ENCODE data around the gene TSPOAP1.

Gene TSPOAP1

DNA sequence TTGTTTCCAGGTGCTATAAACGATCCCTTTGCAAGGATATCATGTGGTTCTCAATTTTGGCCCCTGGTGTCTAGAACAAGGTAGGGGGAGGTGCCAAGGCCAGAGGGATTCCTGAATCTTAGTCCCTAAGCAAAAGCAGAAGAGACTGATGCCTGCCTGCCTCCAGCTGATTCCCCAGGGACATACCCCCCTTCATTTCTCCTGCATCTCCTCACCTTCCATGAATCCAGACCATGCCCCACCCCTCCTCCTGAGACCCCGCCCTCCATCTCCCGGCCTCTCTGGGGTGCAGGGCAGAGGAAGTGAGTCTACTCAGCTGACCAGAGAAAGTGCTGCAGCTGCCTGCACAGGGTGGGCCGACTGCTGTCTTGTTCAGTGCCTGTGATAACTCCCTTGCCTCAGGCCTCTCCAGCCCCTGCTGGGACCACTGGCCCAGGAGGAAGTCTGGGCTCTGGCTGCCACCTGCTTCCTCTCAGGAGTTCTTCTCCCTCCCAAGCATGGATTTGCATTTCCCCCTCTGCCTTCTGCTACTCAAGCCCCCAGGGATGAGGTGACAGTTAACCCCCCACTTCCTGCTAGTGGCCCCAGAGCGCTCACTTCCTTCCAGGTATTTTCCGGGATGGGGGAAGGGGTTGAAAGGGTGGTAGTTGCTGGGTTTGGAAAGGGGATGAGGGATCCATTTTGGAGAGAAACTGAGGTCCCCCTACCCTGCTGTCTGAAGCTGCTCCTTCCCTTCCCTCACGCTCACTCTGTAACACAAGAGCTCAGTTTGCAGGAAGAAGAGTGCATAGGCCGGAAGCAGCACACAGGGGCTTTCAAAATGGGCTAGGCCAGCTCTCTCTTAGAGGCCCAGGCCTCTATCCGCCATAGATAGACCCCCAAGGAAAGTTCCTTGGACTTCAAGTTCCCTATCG is 10.5 kb upstream of the TSPOAP1 start:
- no peak for DNase-seq

DNA sequence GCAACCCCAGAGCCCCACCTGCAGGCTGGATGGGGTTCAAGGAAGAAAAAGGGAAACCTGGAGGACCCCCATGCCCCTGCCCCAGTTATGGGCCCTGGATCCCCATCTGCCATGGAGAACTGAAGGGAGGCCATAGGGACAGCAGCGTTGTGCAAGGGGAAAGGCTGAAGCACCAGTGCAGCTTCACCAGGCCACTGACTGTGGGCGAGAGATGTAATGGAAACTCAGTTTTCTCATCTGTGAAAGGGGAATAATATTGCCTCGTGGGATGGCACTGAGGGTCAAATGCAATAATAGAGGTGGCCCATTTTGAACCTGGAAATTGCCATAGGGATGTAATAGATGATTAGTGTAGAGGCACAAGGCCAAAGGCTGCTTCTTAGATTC is 9.9 kb upstream of the TSPOAP1 start:
- no peak for DNase-seq

DNA sequence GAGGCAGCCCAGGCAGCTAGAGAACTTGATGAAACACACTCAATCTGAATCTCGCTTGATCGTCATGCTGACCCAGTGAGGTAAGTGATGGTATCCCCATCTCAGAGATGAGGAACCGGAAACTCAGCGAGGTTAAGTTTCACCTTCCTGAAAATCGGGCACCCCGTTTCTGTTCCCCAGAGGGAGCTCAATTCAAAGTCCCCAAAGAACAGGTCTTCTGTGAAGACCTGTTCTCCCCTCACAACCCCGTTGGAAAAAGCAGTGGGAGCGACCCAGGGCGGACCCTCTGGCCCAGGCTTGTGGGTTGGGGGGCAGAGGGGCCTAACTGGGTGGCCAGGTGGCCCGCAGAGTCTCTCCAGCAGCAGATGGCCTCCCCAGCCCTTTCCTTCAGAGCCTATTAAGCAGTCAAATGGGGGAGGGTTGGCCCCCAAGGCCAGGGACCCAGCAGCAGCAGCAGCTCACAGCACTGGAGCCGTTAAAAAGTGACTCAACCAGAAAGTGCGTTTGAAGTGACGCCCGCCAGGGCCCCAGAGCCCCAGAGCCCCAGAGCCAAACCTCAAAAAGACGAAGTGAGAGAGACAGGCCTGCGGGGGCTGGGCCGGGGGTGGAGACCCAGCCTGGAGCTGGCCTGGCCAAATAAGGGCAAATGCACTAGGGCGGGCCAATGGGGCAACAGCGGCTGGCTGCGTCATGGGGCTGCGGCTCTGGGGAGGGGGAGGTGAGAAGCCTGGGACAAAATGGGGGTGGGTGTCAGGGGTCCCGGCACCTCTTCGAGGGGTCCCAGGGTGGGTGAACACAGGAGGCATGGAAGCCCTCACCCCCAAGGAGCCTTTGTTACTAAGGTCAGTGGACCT is 9.2 kb upstream of the TSPOAP1 start:
- DNase-seq, result no peak

DNA sequence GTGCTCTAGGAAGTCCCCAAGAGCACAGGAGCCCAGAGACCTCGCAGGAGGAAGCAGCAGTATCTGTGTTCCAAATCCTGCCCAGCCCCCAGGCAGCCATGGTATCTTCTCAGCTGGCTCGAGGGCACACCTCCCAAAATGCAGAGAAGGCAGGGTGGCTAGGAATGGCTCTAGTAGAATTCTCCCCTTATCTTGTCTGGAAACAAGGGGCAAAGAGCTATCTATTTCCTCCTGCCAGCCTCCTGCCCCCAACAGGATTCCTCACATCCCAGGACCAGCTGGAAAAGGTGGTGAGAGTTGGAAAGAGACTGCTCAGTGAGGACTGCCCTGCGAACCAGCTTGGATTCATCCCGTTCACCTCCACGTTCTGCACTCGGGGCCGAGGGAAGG is 8.6 kb upstream of the TSPOAP1 start:
- no peak for DNase-seq

DNA sequence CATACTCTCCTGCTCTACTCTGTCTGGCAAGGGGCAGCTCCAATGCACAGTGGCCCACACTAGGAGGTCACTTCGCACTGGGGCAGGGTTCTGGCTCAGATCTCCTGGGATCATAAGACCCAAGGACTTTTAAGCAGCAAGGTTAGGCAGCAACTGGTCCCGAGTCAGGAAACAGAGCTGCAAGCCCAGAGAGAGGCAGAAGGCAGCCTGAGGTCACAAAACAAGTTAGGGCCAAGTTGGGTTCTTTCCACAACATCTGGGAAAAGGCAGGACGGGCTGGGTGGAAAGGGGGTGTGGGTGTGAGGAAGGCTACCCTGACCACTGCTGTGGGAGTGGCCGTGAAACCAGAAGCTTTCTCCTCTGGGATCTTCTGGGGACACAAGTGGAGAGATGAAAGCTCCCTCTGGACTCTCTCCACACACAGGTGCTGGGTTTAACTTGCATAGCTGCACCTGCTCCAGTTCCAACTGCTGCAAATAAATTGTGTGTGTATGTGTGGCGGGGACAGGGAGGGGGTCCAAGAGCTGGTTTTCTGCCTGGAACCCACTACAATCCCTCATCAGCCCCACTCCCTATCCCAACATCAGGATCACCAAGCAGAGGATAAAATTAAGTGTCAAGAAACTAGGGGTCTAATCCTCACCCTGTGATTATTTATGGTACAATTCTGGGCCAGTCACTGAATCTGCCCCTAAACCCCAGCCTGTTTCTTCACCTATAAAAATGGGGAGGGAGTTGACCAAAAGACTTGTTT is 8.0 kb upstream of the TSPOAP1 start:
- DNase-seq, result no peak

DNA sequence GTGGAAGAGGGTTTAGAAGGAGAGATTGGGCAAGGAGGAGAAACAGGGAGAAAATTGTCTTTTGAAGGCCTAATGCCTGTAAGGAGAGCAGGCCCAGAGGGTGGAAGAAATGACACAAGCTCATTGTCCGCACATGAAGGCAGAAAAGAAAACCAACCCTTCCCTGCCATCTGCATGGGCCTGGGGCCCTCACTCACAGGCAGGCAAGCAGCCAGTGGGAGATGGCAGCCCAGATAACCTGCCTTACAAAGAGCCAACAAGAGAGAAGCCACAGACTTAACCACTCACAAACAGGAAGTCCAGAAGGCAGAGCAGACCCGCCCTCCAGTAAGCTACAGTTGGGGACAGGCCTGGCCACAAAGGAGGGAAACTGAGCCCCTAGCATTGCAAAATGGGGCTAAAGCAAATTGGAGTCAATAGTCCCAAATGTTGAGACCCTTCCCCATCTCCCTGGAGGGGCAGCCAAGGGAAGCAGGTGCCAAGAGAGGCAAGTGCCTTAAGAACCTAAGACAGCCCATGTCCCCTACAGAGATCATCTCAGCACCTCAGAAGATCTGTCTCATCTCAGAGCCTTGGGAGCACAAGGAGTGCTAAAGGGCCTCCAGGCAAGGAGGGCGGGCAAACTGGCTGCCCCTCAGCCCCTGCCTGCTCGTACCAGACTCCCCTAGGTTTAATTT is 7.3 kb upstream of the TSPOAP1 start:
- DNase-seq, result no peak

DNA sequence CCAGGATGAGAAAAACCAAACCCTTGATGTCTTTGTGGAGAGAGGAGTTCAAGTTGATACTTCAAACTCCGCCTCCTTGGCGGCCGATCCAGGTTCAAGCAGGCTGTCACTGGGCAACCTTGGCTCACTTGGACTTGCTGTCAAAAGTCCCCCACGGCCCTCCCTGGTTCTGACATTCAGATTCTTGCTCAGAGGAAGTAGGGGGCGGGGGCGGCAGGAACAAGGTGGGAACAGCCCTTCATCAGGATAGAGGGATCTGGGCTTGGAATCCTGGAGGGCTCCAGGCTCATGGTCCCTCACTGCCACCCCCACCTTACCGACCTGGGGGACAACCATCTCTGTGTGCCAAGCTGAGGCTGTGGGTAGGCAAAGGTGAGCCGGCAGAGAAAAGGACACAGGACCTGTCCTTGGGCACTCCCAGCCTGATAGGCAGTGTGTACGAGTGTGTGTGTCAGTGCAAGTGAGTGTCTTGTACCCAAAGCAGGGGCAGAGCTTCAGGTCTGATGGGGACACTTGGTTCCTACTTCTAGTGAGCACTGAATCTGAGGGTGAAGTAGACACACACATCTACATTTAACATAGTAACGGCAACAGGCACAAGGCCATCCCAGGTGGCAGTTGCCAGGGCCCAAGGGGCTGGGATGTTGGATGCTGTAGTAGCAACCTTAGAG is 6.6 kb upstream of the TSPOAP1 start:
- DNase-seq, result no peak

DNA sequence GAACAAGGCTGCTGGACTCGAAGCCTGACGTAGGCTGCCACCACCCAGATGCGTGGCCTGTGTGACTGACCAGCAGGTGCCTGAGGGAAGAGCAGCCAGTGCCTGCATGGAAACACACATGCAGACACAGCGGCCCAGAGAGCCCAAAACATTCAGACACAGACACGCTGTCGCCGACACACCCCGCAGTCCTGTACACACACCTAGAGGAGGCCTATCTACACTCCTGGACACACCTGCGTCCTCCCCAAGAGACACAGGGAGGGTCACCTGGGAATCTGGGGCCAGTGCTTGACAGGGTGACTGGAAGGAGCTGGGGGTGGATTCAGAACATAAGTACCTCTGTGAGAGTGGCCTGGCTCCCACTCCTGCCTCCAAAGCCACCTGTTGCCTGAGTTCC is 6.1 kb upstream of the TSPOAP1 start:
- no peak for DNase-seq

DNA sequence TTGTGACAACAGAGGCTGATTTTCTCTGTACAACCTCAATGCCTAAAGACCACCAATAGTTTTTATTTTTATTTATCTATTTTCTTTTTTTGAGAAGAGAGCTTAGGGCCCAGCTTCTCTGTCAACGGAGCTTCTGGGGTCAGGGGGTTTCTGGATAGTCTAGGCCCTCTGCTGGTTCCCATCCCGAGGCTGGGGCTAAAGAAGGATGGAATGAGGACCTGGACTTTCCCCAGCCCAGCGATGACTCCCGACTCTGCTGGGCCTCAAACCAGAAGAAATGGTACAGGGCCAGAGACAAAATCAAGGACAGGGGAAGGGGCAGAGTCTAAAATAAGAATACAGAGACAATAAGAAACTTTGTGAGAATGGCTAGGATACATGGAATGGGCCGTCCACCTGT is 5.7 kb upstream of the TSPOAP1 start:
- DNase-seq, result no peak

DNA sequence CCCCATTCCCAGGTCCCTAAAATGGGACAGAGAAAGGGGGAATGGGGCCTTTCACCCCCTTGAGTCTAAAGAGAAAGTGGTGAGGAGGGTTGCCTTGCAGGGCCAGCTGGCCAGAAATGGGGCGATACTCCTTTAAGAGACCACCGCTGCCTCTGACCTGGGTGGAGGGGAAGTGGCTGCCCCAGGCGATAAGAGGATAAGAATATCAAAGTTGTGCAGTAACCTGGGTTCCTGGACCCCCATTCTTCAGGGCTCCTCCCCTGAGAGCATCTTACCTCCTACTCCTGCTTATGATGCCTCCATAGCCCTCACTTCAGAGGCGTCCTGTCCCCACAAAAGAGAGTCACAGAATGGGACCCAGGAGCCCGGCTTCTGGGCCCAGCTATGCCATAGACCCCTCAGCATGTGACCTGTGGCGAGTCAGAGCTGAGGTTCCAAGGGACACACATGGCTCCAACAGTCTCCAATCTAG is 5.2 kb upstream of the TSPOAP1 start:
- no peak for DNase-seq

DNA sequence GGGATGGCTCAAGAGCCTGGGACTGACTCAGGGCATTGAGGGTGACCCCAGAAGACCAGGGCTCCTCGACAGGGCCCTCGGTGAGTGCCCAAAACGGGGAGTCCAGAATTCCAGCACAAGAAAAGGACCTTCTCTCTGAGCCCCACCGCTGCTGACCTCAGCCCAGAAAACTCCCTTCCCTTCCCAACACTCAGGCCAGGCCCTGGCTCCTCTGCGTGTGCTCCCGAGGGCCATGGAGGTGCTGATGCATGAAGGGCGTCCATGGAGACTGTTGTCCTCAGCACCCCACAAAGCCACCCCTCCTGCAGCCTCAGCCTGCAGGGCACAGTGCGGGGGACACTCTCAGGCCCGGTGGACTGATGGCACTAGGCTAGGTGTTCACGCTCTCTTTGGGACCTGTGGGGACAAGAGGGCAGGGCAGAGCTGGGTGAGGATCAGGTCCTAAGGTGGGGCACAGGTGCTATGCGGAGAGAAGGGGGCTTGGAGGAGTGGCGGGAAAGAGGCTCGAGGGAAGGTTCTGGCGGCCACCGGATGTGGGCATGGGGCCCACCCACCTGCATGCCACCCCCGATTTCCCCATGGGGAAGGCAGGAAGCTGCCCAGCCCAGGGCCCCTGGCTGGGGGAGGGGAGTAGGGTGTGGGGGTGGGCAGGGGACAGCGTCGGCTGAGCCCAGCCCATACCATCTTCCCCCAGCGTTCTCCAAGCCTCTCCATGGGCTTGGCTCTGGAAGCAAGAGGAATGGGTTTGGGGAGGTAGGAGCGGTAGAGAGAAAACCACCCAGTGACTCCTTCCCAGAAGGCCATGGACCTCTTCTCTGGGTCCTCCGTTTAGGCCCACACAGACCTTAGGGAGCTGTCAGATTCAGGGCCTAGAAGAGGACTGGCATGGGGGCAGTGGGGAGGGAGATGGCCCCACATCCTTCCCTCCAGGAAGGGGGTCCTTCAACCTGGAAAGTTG is 4.5 kb upstream of the TSPOAP1 start:
- no peak for DNase-seq

DNA sequence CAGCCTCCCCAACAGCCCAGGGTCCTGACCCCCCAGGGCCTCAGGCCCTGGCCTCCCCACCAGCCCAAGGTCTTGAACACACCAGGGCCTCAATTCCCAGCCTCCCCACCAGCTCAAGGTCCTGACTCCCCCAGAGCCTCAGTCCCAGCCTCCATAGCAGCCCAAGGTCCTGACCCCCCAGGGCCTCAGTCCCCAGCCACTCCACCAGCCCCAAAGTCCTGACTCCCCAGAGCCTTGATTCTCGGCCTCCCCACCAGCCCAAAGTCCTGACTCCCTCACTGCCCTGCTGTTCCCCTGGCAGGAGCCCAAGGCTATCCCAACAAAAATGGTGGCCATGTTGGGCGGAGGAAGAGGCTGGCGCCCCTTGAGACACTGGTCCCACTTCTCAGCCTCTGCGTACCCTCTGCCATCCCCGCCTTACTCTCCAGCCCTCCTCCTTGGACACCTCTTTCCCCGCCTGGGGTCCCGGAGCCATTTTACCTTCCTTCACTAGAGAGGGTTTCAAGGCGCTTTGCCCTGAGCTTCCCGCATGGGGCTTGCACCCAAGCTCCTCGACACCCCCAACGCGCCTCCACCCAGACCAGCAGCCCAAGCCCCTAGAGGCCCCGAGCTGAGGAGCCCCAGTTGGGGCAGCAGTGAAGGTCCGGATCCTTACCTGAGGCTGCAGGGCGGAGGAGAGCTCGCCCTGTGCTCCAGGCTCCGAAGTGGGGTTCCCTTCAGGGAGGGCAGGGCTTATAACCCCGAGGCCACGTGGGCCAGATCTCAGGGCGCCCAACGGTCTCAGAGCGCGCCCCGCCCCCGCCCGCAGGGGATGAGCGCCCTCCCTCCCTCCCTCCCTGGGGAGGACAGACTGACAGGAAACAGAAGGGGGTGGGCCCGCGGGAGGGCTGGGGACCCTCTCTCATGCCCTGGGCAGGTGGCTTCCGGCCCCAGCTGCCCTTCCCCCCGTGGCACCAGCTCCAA is 3.5 kb upstream of the TSPOAP1 start:
- DNase-seq, result no peak

DNA sequence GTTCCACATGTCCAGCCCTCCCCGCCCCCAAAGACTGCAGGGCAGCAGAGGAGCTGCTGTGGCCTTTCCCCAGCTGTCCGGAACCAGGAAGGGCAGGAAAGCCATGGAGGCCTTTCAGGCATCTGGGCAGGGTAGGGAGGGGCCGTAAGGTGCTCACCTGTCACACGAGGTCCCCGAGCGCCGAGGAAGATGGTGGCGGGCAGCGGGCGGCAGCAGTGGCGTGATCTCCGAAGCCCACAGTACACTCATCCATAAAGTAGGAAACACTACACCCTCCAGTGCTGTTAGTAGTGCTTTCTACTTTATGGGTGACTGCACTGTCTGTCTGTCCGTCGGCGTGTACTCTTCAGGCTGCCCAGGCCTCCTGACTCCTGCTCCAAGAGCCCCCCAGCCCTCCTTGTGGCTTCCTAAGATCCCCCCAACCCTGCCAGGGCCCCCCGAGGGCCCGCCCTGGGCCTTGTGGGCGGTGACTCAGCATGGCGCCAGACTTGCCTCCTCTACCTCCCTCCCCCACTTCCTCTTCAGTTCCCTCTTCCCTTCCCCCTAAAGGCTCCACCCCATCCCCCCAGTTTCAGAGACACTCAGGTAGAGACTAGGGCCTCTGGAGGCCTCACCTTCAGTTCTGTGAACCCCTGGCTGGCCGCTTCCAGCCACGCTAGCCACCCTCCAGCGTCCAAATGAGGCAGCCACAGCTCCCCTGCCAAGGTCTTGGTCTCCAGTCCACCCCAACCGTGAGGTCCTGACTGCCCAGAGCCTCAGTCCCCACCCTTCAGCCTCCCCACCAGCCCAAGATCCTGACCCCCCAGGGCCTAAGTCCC is 2.6 kb upstream of the TSPOAP1 start:
- DNase-seq, result no peak

DNA sequence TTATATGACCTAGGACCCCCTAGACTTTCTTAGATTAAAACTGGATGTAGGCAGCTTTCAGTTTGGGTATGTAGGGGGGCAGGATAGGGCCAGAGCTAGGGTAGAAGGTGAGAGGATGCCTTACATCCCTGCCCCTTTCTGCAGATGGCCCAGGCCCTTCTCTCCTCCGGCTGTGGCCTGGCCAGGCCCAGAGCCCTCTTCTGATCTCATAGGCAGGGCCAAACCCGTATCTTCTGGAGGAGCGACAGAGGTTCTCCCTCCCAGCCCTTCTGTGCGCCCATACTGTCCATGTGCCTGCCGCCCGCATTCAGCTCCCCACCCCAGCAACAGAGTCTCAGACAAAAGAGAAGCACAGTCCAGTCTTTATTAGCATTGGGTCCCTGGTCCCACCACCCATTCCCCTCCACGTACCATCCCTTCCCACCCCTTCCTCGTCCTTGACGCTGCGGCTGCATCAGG is 2.0 kb upstream of the TSPOAP1 start:
- no peak for DNase-seq

DNA sequence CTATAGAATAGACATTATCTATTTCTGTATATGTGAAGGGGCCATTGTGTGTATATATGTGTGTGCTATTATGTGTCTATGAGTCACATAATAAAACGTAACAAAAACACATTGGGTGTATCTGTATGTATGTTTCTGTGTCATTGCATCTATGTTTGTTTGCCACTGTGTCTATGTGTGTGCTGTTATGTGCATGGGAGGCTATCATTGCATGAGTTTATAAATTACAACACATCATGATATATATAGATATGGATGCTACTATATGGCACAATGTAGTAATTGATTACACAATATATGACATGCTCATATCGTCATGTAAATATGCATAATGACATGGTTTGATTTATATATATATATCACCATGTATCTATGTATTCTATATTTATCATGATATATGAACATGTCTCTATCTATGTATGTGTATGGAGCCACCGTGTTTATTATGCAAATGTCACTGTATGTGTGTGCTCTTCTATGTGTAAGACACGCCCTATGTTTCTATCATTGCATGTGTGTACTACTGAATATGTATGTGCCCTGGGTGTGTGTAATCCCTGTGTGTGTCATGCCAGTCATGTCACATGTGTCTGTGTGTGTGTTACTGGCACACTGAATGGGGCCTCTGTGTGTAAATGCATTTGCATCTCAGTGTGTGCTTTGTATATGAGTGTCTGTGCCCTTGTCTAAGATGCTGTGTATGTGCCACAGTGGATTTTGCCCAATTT is 1.4 kb upstream of the TSPOAP1 start:
- no peak for DNase-seq

DNA sequence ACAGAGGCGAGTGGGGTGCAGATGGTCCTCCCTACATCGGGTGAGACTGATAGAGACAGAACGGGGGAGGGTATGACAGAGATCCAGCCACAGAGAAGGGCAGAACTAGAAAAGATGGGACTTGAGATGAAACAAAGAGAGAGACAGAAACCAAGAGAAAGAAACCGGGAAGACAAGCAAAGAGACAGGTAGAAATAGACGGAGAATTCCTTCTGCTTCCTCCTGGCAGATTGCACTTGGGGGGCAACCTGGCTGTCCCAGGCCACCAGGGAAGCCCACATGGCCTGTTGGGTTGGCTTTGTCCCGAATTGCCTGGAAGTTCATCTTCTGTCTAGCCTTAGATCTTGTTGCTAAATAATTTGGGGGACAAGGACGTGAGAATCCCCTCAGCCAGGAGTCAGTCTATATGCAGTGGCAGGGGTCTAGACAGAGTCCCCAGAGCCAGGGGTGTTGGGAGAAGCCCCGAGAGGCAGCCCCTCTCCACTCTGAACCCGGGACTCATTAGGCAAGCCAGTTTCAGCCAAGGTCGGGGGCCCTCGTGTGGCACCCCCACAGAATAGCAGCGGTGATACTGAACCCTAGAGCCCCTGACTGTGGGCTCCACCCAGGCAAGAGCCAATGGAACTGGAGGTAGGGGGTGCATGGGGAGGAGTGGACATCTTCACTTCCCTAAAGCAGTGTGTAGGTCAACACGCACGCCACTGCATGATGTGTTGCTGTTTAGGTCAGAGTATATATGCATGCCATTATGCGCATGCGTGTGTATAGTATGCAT is 627 bp upstream of the TSPOAP1 start:
- no peak for DNase-seq

Measured in NCI-H1694 treated with DMSO at 0.1 percent for 48 hours (cell line).